HepG2 (cell line): ENCODE results near the gene OR10J5. TPM values are rescaled to one million over a fixed set of nuclear protein-coding genes. Genes with fewer than 3 reads are reported as not detected.

ENCODE experiments used
- ATAC-seq: fragments of 200-7000 bp; cut with Tn5 transposase; 3 replicates; pipeline ENCODE4 v1.9.1; 2020; ENCODE audit warnings: mild to moderate bottlenecking, moderate library complexity
- BruUV-seq: library from RNA; stranded (reverse); fragments of 400-500 nt; replicated peaks from 2 replicates; lab custom pipeline; 2021; lab: Mats Ljungman, UMichigan
- CTCF ChIA-PET: fragments of 300-600 bp; formaldehyde crosslinking; extraction: SDS; loops from one replicate; lab custom pipeline; 2021; ENCODE audit warnings: low total read pairs, inconsistent platforms, low intra/inter-chr PET ratio; lab: Yijun Ruan, JAX
- POLR2A ChIA-PET: fragments of 350-600 bp; sonication (Branson Sonifier 250); formaldehyde crosslinking; loops from one replicate; lab custom pipeline; 2020; ENCODE audit warnings: antibody characterized with exemption, inconsistent platforms; lab: Yijun Ruan, JAX
- DNase-seq: peaks from one replicate; pipeline ENCODE4 v3.0.0-alpha.2; 2015; ENCODE audit warnings: low spot score
- FAIRE-seq: peaks from 3 replicates; lab custom pipeline; 2011; peaks lifted over from hg19 to GRCh38; lab: Jason Lieb, UNC
- H2AFZ ChIP-seq: one replicate; pipeline ENCODE4 v1.6.1; 2011; ENCODE audit warnings: low read length, inconsistent platforms
- H3K27ac ChIP-seq: fragments of 300-600 bp; 3 replicates; pipeline ENCODE4 v1.8.0; 2011; ENCODE audit warnings: mixed run types, mild to moderate bottlenecking, mixed read lengths, low read length, inconsistent platforms; ENCODE audit not compliant: insufficient read depth; ENCODE audit errors: extremely low read length
- H3K27me3 ChIP-seq, 2 experiments: fragments of 200-600 bp in 1 of 2; 2 replicates in 1 of 2; 3 replicates in 1 of 2; pipeline versions ENCODE4 v1.6.0 to v1.8.0; 2011; ENCODE audit warnings: low read length in 2 of 2, mild to moderate bottlenecking in 2 of 2, moderate library complexity in 2 of 2, inconsistent platforms in 1 of 2; ENCODE audit not compliant: insufficient read depth in 2 of 2, control insufficient read depth in 1 of 2
- H3K36me3 ChIP-seq, 2 experiments: fragments of 200-600 bp in 1 of 2; replicated peaks in 1 of 2; 2 replicates in 1 of 2; 3 replicates in 1 of 2; pipeline versions ENCODE4 v1.5.1 to v1.8.0; 2011; ENCODE audit warnings: low read length in 2 of 2, inconsistent platforms in 1 of 2; ENCODE audit not compliant: insufficient read depth in 2 of 2, control insufficient read depth in 1 of 2
- H3K4me1 ChIP-seq: 2 replicates; pipeline ENCODE4 v1.5.1; 2012; ENCODE audit warnings: low read length, inconsistent platforms; ENCODE audit not compliant: insufficient read depth
- H3K4me2 ChIP-seq: 2 replicates; pipeline ENCODE4 v1.6.0; 2011; ENCODE audit warnings: low read depth, low read length, inconsistent platforms
- H3K4me3 ChIP-seq, 3 experiments: fragments of 200-600 bp in 1 of 3; sonication (generic), shearing (Covaris generic) in 1 of 3; replicated peaks in 1 of 3; 2 replicates each; pipeline ENCODE4 v1.5.1; 2011 to 2016; ENCODE audit warnings: low read length in 3 of 3, inconsistent platforms in 2 of 3, low read depth in 2 of 3, mild to moderate bottlenecking in 2 of 3, control low read depth in 1 of 3, mixed read lengths in 1 of 3; ENCODE audit not compliant: insufficient read depth in 1 of 3
- H3K79me2 ChIP-seq: one replicate; pipeline ENCODE4 v1.6.1; 2011; ENCODE audit warnings: low read length, inconsistent platforms; ENCODE audit not compliant: insufficient read depth
- H3K9ac ChIP-seq: 2 replicates; pipeline ENCODE4 v1.6.0; 2011; ENCODE audit warnings: mild to moderate bottlenecking, low read depth, low read length, inconsistent platforms; ENCODE audit not compliant: insufficient read depth
- H3K9me3 ChIP-seq: 2 replicates; pipeline ENCODE4 v1.5.1; 2012; ENCODE audit warnings: mild to moderate bottlenecking, low read length
- H4K20me1 ChIP-seq: 2 replicates; pipeline ENCODE4 v1.6.0; 2011; ENCODE audit warnings: inconsistent platforms, mild to moderate bottlenecking, low read length, moderate library complexity; ENCODE audit not compliant: insufficient read depth
- ASH2L ChIP-seq: fragments of 300-600, 200-600 bp; sonication (generic); IDR thresholded peaks from 2 replicates; pipeline ENCODE4 v1.7.0; 2017; ENCODE audit warnings: low read depth, mild to moderate bottlenecking, moderate library complexity, mixed read lengths, low read length; ENCODE audit not compliant: insufficient read length
- FOXC1 ChIP-seq: sonication (generic); formaldehyde crosslinking; IDR thresholded peaks from 2 replicates; pipeline ENCODE4 v1.8.0; 2022; ENCODE audit warnings: mild to moderate bottlenecking, missing genetic modification reagents, borderline replicate concordance
- IRF1 ChIP-seq: sonication (generic); formaldehyde crosslinking; IDR thresholded peaks from 2 replicates; pipeline ENCODE4 v1.4.0; 2020; ENCODE audit warnings: low read depth, mild to moderate bottlenecking, missing genetic modification reagents
- LCORL ChIP-seq, 2 experiments: fragments of 450-650 bp in 1 of 2; sonication (generic) in 1 of 2; formaldehyde crosslinking in 1 of 2; IDR thresholded peaks; 2 replicates each; pipeline versions ENCODE4 v1.5.0 to v1.6.1; 2017 to 2020; ENCODE audit warnings: antibody characterized with exemption in 1 of 2, missing genetic modification reagents in 1 of 2
- MZF1 ChIP-seq: sonication (generic); formaldehyde crosslinking; IDR thresholded peaks from 2 replicates; pipeline ENCODE4 v1.8.1; 2023; ENCODE audit warnings: mild to moderate bottlenecking, missing genetic modification reagents, borderline replicate concordance
- SNRNP70 ChIP-seq: fragments of 200-400 bp; formaldehyde crosslinking; IDR thresholded peaks from 2 replicates; pipeline ENCODE4 v1.6.1; 2017; ENCODE audit warnings: mild to moderate bottlenecking, low read depth, low read length, moderate library complexity
- ZNF883 ChIP-seq: sonication (generic); formaldehyde crosslinking; IDR thresholded peaks from 2 replicates; pipeline ENCODE4 v1.5.1; 2020; ENCODE audit warnings: mild to moderate bottlenecking, missing genetic modification reagents; ENCODE audit errors: not compliant biosample characterization
- ZSCAN21 ChIP-seq: sonication (generic); formaldehyde crosslinking; IDR thresholded peaks from 2 replicates; pipeline ENCODE4 v1.8.0; 2022; ENCODE audit warnings: mild to moderate bottlenecking, missing genetic modification reagents, moderate library complexity, borderline replicate concordance
- WGBS: methylation state at CpG from one replicate; pipeline ENCODE4 v1.1.6; 2017; ENCODE audit warnings: low lambda C conversion rate; 5-methylcytosine and 5-hydroxymethylcytosine counted together
- in situ Hi-C: cut with HindIII; loops from 2 replicates; pipeline ENCODE4 v1.10.0; 2017; ENCODE audit warnings: low pct_unique_long_range_greater_than_20kb; ENCODE audit not compliant: extremely low pct_ligation_motif_present
- intact Hi-C: fragments of 100-400 bp; cut with micrococcal nuclease; formaldehyde crosslinking; loops from one replicate; pipeline ENCODE4 v1.10.0; 2022; ENCODE audit not compliant: unreplicated experiment
- polyA plus RNA-seq, 8 experiments: library from polyadenylated mRNA; depleted of rRNA in 3 of 8; stranded (reverse) in 7 of 8; unstranded in 1 of 8; fragments of >200 nt; fragmentation: Illumina TruSeq in 4 of 8; extraction: Trizol in 4 of 8; gene quantifications; 2 replicates each; pipeline versions ENCODE4 v1.2.1 to v1.2.3, GENCODE V29; 2011 to 2016; ENCODE audit warnings: low read depth in 4 of 8, missing spikeins in 1 of 8, mixed read lengths in 1 of 8; ENCODE audit not compliant: insufficient read depth in 1 of 8
- total RNA-seq, 5 experiments: library from RNA; depleted of rRNA; stranded (reverse); fragments of >200 nt; fragmentation: Illumina TruSeq; extraction: Trizol; gene quantifications; 2 replicates each; pipeline ENCODE4 v1.2.3, GENCODE V29; 2016; ENCODE audit warnings: low read depth in 1 of 5
- TF ChIP-seq, protein P1 (sequence below): fragments of 450-650 bp; IDR thresholded peaks from 2 replicates; pipeline ENCODE4 v1.6.1; 2017
- TF ChIP-seq, protein P2 (sequence below): sonication (generic); formaldehyde crosslinking; IDR thresholded peaks from 2 replicates; pipeline ENCODE4 v1.5.0; 2020; ENCODE audit warnings: mild to moderate bottlenecking, low read depth, missing genetic modification reagents, borderline replicate concordance

Gene OR10J5
- total and polyA plus RNA-seq, 2 of the 13 experiments (the other 11 are each of a cell fraction or from before 2014, with no cell fraction given), result not detected

DNA sequence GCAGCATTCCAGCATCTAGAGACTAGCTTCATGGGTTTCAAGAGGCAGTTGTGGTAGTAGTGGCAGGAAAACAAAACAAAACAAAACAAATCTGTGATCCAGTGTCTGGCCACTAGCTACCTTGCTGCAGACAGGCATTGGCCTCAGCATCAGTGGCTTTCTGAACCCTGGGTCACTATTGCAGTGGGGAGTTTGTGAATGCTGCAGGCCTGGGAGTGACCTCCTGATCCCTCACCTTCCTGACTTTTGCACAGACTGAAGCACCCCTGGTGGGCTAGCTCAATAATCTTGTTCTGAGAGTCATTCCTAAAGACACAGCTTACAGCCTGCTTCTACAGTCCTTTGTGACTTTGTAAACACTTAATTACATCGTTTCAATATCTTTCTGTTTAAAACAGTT lies 26.9 kb upstream of the OR10J5 start:
- H3K27ac ChIP-seq, result no peak overlapping the region
- peaks cover 40% of the 10 kb centered on the region for H3K9me3 ChIP-seq
- no peaks in the 10 kb centered on the region for H3K79me2 ChIP-seq
- intact Hi-C loops, result no loop called here
- TF ChIP-seq ASH2L (no peak), FOXC1 (CRISPR knock-in tag) (no peak), SNRNP70 (no peak), LCORL (IDR thresholded peaks at IDR 0.05) (no peak), LCORL (CRISPR knock-in tag; IDR thresholded peaks at IDR 0.05) (no peak), MZF1 (CRISPR knock-in tag) (no peak), IRF1 (no peak), ZSCAN21 (CRISPR knock-in tag) (no peak), ZNF883 (CRISPR knock-in tag) (no peak)
- TF ChIP-seq, protein P1, sequence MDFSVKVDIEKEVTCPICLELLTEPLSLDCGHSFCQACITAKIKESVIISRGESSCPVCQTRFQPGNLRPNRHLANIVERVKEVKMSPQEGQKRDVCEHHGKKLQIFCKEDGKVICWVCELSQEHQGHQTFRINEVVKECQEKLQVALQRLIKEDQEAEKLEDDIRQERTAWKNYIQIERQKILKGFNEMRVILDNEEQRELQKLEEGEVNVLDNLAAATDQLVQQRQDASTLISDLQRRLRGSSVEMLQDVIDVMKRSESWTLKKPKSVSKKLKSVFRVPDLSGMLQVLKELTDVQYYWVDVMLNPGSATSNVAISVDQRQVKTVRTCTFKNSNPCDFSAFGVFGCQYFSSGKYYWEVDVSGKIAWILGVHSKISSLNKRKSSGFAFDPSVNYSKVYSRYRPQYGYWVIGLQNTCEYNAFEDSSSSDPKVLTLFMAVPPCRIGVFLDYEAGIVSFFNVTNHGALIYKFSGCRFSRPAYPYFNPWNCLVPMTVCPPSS, result no peak
- TF ChIP-seq, protein P2, sequence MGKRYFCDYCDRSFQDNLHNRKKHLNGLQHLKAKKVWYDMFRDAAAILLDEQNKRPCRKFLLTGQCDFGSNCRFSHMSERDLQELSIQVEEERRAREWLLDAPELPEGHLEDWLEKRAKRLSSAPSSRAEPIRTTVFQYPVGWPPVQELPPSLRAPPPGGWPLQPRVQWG (CRISPR knock-in tag), result no peak
- no peak overlapping the region for H3K4me2 ChIP-seq
- no peaks in the 10 kb centered on the region for H4K20me1 ChIP-seq
- no peak overlapping the region for H2AFZ ChIP-seq
- DNase-seq (no peak), ATAC-seq (no peak), FAIRE-seq (no peak)
- H3K27me3 ChIP-seq, result no peaks in the 10 kb centered on the region
- BruUV-seq, result no TSS peak
- H3K4me1 ChIP-seq, result no peaks in the 10 kb centered on the region
- no peak overlapping the region for H3K4me3 ChIP-seq
- 0% methylated on average over 1 of the region's 1 CpG for WGBS
- CTCF ChIA-PET, result no interaction called here
- no peaks in the 10 kb centered on the region for H3K36me3 ChIP-seq
- in situ Hi-C loops, result no loop called here
- POLR2A ChIA-PET, result no interaction called here
- H3K9ac ChIP-seq, result no peak overlapping the region
